ENCODE results near the gene ADGRE1. TPM values are rescaled to one million over a fixed set of nuclear protein-coding genes. Genes with fewer than 3 reads are reported as not detected.

ADGRE1 gene
- total RNA-seq, 1 donor from 2014 or later = not detected

DNA sequence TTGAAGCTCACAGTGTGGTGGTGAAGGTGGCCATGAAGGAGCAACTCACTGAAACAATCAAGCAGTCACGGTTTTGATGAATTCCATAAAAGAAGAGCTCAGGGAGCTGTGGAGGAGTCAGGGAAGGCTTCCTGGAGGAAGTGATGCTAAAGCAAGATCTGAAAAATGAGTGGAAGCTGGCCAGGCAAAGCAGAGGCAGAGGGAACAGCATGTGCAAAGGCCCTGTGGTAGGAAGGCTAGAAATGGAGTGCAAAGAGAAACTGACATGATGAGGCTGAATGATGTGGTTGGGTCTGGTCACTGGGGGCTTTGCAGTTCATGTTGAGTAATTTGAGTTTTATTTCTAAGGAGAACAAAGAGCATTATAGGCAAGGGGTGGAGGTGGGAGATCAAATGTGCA, 6.9 kb downstream of the ADGRE1 start:
- Histone ChIP-seq H3K36me3 (no peaks in the 10 kb centered on the region), H3K4me3 (no peak overlapping the region), H3K9ac (no peak overlapping the region), H2AFZ (replicated peaks) (no peak overlapping the region), H4K20me1 (ENCODE audit: low read depth) (no peaks in the 10 kb centered on the region), H3F3A (ENCODE audit: low read depth) (no peaks in the 10 kb centered on the region), H3K4me1 (no peaks in the 10 kb centered on the region), H3K27me3 (no peaks in the 10 kb centered on the region), H3K4me2 (no peak overlapping the region), H3K79me2 (ENCODE audit: low read depth) (no peaks in the 10 kb centered on the region), H3K27ac (no peak overlapping the region), H3K9me3 (ENCODE audit: low read depth) (peaks cover 4% of the 10 kb centered on the region)
- Mint-ChIP-seq H3K27me3 (ENCODE audit: insufficient read depth, low read depth) (no peaks in the 10 kb centered on the region), H3K9me3 (peaks cover 19% of the 10 kb centered on the region), H3K27ac (no peak overlapping the region), H3K4me1 (no peaks in the 10 kb centered on the region), H3K36me3 (no peaks in the 10 kb centered on the region), H3K4me3 (no peak overlapping the region)
- no peak for DNase-seq (ENCODE audit: low spot score)
- no peak for TF ChIP-seq EZH2 (IDR thresholded peaks at IDR 0.05)
- TF ChIP-seq, protein P1, sequence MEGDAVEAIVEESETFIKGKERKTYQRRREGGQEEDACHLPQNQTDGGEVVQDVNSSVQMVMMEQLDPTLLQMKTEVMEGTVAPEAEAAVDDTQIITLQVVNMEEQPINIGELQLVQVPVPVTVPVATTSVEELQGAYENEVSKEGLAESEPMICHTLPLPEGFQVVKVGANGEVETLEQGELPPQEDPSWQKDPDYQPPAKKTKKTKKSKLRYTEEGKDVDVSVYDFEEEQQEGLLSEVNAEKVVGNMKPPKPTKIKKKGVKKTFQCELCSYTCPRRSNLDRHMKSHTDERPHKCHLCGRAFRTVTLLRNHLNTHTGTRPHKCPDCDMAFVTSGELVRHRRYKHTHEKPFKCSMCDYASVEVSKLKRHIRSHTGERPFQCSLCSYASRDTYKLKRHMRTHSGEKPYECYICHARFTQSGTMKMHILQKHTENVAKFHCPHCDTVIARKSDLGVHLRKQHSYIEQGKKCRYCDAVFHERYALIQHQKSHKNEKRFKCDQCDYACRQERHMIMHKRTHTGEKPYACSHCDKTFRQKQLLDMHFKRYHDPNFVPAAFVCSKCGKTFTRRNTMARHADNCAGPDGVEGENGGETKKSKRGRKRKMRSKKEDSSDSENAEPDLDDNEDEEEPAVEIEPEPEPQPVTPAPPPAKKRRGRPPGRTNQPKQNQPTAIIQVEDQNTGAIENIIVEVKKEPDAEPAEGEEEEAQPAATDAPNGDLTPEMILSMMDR (IDR thresholded peaks at IDR 0.05) = no peak
- no peak for TF ChIP-seq EZH2phosphoT487 (IDR thresholded peaks at IDR 0.05)

DNA sequence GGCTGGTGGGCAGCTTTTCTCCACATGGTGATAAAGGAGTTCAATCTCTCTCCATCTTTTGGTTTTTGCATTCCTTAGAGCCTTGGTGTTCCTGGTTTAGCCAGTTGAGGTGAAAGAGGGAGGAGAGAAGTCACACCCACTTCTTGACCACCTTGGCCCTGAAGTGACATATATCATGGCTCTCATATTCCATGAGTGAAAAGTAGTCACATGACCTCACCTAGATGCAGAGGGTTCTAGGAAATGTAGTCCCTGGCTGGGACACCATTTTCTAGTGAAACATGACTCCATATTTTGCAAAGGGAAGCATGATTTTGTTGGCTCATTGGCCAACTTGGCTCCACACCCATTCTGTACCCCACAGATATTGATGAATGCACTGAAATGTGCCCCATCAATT, 16.1 kb downstream of the ADGRE1 start:
- Histone ChIP-seq H4K20me1 (ENCODE audit: low read depth) (no peaks in the 10 kb centered on the region), H3K4me1 (no peaks in the 10 kb centered on the region), H3K27ac (no peak overlapping the region), H3K9me3 (ENCODE audit: low read depth) (peaks cover 13% of the 10 kb centered on the region), H3K36me3 (no peaks in the 10 kb centered on the region), H3F3A (ENCODE audit: low read depth) (no peaks in the 10 kb centered on the region), H3K4me2 (no peak overlapping the region), H3K4me3 (no peak overlapping the region), H2AFZ (replicated peaks) (no peak overlapping the region), H3K27me3 (no peaks in the 10 kb centered on the region), H3K79me2 (ENCODE audit: low read depth) (no peaks in the 10 kb centered on the region), H3K9ac (no peak overlapping the region)
- Mint-ChIP-seq H3K27ac (no peak overlapping the region), H3K4me3 (no peak overlapping the region), H3K4me1 (no peaks in the 10 kb centered on the region), H3K27me3 (ENCODE audit: insufficient read depth, low read depth) (peaks cover 2% of the 10 kb centered on the region), H3K36me3 (no peaks in the 10 kb centered on the region), H3K9me3 (peaks cover 33% of the 10 kb centered on the region)
- no peak for TF ChIP-seq EZH2 (IDR thresholded peaks at IDR 0.05)
- TF ChIP-seq, protein P1 (IDR thresholded peaks at IDR 0.05) = no peak
- no peak for TF ChIP-seq EZH2phosphoT487 (IDR thresholded peaks at IDR 0.05)
- no peak for DNase-seq (ENCODE audit: low spot score)

DNA sequence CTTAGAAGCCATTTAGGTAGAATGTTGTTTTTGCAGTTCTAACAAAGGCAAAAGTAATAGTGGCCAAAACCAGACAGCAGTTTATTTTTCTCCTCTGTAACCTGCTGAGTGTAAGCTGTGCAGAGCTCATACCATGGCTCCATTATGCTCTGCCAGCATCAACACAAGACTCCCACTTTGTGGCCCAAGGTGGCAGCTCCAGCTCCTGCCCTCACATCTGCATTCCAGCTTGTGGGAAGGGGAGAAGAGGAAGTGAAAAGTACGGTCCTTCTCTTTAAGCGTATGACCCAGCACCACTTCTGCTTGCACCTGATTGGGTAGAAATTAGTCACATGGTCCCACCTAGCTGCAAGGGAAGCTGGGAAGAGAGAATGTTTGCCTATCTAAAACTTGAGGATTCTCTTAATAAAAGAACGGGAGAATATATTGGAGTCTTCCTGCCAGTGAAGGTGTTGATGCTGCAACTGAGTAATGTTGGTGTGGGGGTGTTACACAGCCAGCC, 19.2 kb downstream of the ADGRE1 start:
- no peak for TF ChIP-seq EZH2phosphoT487 (IDR thresholded peaks at IDR 0.05)
- H3K36me3 Mint-ChIP-seq = no peaks in the 10 kb centered on the region

DNA sequence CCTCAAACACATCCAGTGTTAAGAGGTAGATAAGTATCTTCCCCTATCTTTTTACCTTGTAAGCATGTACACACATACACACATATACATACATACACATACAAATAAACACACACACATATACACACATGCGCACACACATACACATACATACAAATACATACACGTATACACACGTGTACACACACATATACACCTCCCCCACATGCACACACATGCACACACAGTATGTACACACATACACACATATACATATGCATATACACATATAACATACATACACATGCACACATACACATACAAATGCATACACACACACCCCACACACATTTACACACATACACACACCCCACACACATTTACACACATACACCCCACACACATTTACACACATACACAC, 24.1 kb downstream of the ADGRE1 start:
- no peaks in the 10 kb centered on the region for H3K79me2 ChIP-seq (ENCODE audit: low read depth)
- TF ChIP-seq, protein P1 (IDR thresholded peaks at IDR 0.05) = no peak
- no peak for TF ChIP-seq EZH2 (IDR thresholded peaks at IDR 0.05)
- TF ChIP-seq EZH2phosphoT487 (IDR thresholded peaks at IDR 0.05) = no peak
- H3K4me2 ChIP-seq = no peak overlapping the region
- H3K4me1 Mint-ChIP-seq = no peaks in the 10 kb centered on the region
- no peaks in the 10 kb centered on the region for H4K20me1 ChIP-seq (ENCODE audit: low read depth)
- H3K4me3 ChIP-seq = no peak overlapping the region
- H3K27ac ChIP-seq = no peak overlapping the region
- H3K4me1 ChIP-seq = no peaks in the 10 kb centered on the region
- H3K27ac Mint-ChIP-seq = no peak overlapping the region
- no peaks in the 10 kb centered on the region for H3K36me3 Mint-ChIP-seq
- no peaks in the 10 kb centered on the region for H3K27me3 ChIP-seq
- peaks cover 39% of the 10 kb centered on the region for H3K9me3 Mint-ChIP-seq
- H3K4me3 Mint-ChIP-seq = peak overlapping the region; percentile 7
- H3K9ac ChIP-seq = no peak overlapping the region
- peaks cover 3% of the 10 kb centered on the region for H3K27me3 Mint-ChIP-seq (ENCODE audit: insufficient read depth, low read depth)
- no peaks in the 10 kb centered on the region for H3K36me3 ChIP-seq
- no peak for DNase-seq (ENCODE audit: low spot score)
- H3K9me3 ChIP-seq (ENCODE audit: low read depth) = peaks cover 14% of the 10 kb centered on the region
- no peak overlapping the region for H2AFZ ChIP-seq (replicated peaks)
- H3F3A ChIP-seq (ENCODE audit: low read depth) = peaks cover 7% of the 10 kb centered on the region

More for the DNA sequence above, 19.2 kb downstream of the ADGRE1 start:
- Histone ChIP-seq H3K27ac (no peak overlapping the region), H3K9me3 (ENCODE audit: low read depth) (peaks cover 15% of the 10 kb centered on the region), H3K36me3 (no peaks in the 10 kb centered on the region), H3K4me3 (no peak overlapping the region), H3K4me1 (no peaks in the 10 kb centered on the region), H3F3A (ENCODE audit: low read depth) (peaks cover 3% of the 10 kb centered on the region), H3K4me2 (no peak overlapping the region), H2AFZ (replicated peaks) (no peak overlapping the region), H3K79me2 (ENCODE audit: low read depth) (no peaks in the 10 kb centered on the region), H4K20me1 (ENCODE audit: low read depth) (no peaks in the 10 kb centered on the region), H3K9ac (no peak overlapping the region), H3K27me3 (no peaks in the 10 kb centered on the region)
- no peak for DNase-seq (ENCODE audit: low spot score)
- peaks cover 32% of the 10 kb centered on the region for H3K9me3 Mint-ChIP-seq
- H3K27ac Mint-ChIP-seq = no peak overlapping the region
- H3K4me1 Mint-ChIP-seq = no peaks in the 10 kb centered on the region
- H3K4me3 Mint-ChIP-seq = no peak overlapping the region
- H3K27me3 Mint-ChIP-seq (ENCODE audit: insufficient read depth, low read depth) = peaks cover 4% of the 10 kb centered on the region

All from neural progenitor cell (in vitro differentiated cells).